Fibroblast of pulmonary artery (primary cell): ENCODE results near the gene FAH.

ENCODE experiments used
- DNase-seq: peaks from one replicate; pipeline ENCODE4 v3.0.0-alpha.2; 2010; ENCODE audit warnings: low read depth
- H3K4me3 ChIP-seq: replicated peaks from 2 replicates; pipeline ENCODE4 v1.5.1; 2011; ENCODE audit warnings: low read depth, mild to moderate bottlenecking, control low read depth, low read length, moderate library complexity
- TF ChIP-seq, protein P1 (sequence below): IDR thresholded peaks from 2 replicates; pipeline ENCODE4 v1.5.1; 2011; ENCODE audit warnings: mild to moderate bottlenecking, control low read depth, low read length, inconsistent platforms; ENCODE audit errors: missing control alignments

FAH gene

DNA sequence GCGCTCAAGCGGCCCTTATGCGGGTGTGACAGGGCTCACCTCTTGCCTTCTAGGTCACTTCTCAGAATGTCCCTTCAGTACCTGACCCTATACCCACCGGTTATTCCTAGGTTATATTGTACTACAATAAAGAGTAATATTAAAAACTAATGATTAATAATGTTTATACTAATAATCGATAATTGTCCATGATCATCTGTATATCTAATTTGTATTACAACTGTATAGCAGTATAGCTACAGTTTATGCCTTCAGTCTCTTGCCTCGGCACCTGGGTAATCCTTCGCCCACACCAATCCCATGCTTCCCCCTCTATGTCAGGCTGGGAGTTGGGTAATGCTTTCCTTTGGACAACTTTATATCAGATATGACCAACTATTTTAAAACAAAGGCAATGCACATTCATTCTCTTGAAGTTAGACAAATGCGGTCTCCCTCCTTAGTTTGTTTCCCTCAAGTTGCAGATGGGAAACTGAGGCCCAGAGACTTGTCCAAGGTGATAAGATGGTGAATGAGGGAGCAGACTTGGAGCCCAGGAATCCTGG, 3.4 kb downstream of the FAH start:
- no peak overlapping the region for H3K4me3 ChIP-seq
- TF ChIP-seq, protein P1, sequence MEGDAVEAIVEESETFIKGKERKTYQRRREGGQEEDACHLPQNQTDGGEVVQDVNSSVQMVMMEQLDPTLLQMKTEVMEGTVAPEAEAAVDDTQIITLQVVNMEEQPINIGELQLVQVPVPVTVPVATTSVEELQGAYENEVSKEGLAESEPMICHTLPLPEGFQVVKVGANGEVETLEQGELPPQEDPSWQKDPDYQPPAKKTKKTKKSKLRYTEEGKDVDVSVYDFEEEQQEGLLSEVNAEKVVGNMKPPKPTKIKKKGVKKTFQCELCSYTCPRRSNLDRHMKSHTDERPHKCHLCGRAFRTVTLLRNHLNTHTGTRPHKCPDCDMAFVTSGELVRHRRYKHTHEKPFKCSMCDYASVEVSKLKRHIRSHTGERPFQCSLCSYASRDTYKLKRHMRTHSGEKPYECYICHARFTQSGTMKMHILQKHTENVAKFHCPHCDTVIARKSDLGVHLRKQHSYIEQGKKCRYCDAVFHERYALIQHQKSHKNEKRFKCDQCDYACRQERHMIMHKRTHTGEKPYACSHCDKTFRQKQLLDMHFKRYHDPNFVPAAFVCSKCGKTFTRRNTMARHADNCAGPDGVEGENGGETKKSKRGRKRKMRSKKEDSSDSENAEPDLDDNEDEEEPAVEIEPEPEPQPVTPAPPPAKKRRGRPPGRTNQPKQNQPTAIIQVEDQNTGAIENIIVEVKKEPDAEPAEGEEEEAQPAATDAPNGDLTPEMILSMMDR = no peak
- DNase-seq = peak; percentile 68

DNA sequence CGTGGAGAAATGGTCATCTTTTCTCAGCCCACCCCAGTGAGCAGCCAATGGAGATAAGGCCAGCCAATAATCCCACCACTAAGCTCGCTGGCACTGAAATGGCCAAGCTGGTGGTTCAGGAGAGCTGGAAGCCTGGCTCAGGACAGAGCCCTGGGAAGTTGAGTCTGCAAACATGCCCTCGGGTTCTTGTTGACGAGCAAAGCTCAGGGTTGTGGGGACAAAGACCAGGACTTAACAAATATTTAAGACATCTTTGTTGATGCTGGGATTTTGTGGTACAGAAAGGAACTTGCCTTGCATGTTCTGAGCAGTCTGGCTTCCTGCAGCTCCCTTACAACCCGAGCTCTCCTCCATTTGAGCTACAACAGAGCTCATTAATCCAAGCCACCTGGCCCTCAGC, 4.4 kb downstream of the FAH start:
- no peak overlapping the region for H3K4me3 ChIP-seq
- TF ChIP-seq, protein P1 = no peak
- no peak for DNase-seq

DNA sequence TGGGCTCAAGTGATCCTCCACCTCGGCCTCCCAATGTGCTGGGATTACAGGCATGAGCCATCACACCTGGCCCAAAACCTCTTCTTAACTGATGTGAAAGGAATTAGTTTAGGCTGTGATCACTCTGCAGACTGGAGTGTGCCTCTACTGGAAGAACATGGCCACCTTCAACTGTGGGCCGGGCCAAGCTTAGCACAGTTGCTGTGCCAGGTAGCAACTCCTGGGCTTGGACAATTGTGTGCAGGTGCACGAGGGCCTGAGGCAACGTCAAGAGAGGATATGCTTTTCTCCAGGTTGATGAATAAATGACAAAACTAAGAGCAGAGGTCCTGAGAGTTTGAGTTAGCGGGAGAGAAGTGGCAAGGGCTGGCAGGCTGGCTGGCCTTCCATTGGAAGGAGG, 6.5 kb downstream of the FAH start:
- DNase-seq = no peak
- no peak overlapping the region for H3K4me3 ChIP-seq
- TF ChIP-seq, protein P1 = no peak

DNA sequence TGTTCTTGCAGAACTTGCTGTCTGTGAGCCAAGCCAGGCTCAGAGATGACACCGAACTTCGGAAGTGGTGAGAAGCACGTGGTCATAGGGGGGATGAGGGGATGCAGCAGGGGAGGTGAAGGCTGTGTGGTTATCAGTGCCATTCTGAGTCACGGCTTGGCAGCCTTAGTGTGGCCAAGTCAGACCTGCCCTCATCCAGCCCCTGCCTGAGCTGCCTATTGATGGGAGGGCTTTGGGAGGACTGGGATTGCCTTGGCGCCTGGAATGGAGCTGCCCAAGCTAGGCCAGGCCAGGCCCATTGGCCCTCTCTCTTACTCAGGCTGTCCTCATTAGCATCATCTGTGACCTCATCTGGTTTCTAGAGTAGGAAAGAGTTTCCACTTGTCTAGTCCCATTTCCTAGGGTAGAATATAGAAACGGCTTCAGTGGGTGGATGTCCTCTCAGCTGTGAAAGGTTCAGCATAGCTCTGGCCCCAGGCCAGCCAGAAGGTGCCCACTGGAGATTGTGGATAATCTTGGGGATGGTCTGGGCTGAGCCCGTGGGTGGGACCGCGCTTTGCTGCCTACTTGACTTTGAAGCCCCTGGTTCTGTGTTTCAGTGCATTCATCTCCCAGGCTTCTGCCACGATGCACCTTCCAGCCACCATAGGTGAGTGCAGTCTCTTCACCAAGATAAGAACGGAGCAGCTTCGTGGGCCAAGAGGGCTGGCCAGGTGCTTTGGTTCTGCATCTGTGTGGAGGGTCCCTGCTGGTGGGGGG, 7.2 kb downstream of the FAH start:
- peak; percentile 90 for DNase-seq
- H3K4me3 ChIP-seq = no peak overlapping the region
- TF ChIP-seq, protein P1 = no peak

DNA sequence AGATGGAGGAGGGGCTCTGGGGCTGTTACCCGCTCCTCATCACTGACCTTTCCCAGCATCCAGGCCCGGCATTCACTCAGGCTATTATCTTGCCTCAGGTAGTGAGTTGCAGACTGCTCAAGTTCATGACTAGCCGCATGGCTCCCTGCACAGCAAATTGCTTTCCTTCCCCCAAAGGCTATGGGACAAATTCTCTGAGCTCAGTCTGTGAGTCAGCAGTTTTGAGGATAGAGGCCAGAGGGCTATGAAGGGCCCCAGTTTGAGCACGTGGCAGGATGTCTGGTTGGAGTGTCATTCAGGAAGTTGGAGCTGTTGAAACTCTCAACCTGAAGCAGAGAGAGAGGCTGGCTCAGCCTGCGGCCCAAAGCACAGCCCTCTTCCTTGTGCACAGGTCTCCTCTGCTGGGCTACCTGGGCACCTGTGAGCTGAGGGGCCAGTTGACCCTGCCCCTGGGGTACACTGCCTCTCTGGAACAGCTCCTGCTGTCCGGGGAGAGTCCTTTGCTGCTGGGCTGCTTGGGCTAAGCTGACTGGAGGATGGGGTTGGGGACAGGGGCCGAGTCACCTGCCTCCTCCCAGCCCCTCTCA, 7.9 kb downstream of the FAH start:
- H3K4me3 ChIP-seq = no peak overlapping the region
- TF ChIP-seq, protein P1 = no peak
- DNase-seq = peak; percentile 96

DNA sequence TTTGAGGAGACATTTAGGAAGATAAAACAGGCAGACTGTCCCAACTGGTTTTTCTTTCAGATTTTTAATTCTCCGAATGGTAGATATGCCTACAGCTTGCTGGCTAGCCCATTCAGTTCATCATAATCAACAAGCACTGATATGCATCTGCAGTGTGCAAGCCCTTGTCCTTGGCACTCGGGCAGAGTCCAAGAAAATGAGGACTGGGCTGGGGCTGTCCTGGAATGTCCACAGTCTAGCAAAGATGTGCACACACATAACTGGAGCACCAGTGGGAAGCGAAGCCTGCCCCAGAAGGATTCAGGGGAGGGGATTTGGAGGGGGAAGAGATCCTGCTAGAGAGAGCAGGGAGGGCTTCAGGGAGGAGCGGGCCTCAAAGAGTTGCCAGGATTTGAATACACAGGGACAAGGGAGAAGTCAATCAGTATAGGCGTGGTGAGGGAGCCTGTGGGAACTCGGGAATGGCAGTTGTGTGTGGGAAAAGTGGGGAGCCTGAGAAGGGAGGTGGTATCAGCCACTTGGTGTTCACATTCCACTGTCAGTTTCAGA, 8.7 kb downstream of the FAH start:
- no peak for DNase-seq
- no peak overlapping the region for H3K4me3 ChIP-seq
- TF ChIP-seq, protein P1 = no peak
